Measurements from ENCODE around the gene IGFALS.
"Not testable (repeated sequence)": the region's sequence is repeated elsewhere in the genome, so short reads cannot be mapped to it uniquely, and the experiment has no call there.

The IGFALS gene

DNA sequence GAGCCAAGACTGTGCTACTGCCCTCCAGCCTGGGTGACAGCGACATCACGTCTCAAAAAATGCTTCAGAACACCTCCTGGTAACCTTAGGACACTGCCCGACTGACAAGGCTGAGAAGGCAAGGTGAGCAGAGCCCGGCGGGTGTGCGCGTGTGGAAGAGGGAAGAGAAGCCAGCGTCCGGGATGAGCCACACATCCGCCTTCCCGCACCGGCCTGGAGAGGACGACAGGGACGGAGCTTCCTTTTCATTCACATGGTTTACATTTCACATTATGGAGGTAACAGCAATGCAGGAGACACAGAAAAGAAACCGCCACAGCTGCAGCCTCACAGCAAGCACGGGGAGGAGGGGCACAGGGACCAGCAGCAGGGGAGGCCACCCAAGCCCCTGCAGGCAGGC lies 16.6 kb upstream of the IGFALS start:
- H3K4me3 ChIP-seq, result no peak overlapping the region
- no peaks in the 10 kb centered on the region for H3K9me3 ChIP-seq
- H3K27me3 ChIP-seq (ENCODE audit: low read depth), result no peaks in the 10 kb centered on the region
- no peaks in the 10 kb centered on the region for H3K4me1 ChIP-seq
- in situ Hi-C loops (cut with MboI; ENCODE audit: low sequenced_read_pairs), result no loop called here
- peaks cover 22% of the 10 kb centered on the region for H3K36me3 ChIP-seq (replicated peaks)
- no peak for DNase-seq (ENCODE audit: low spot score in 2 of 2)

DNA sequence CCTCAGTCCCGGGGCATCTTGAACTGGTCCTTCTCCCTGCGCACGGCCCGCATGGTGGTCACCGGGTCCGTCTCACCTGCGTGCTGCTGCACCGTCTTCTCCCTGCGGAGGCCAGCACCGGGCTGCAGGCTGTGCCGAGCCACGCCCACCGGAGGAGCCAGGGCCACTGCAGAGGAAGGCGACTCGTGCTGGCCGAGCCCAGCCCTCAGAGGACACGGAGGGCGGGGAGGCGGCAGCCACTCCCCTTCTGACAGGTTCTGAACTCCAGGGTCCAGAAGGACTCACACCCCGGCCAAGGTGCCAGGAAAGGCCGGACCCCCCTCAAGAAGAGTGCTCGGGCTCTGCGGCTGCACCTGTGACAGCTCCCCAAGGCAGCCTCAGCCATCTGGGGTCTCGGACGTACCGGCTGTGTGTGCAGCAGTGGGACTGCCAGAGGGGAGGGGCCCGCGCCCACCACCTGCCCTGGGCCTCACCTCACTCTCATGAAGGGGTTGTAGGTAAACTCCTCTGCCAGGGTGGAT lies 15.8 kb upstream of the IGFALS start:
- peaks cover 22% of the 10 kb centered on the region for H3K36me3 ChIP-seq (replicated peaks)
- no peak for DNase-seq (ENCODE audit: low spot score in 2 of 2)

DNA sequence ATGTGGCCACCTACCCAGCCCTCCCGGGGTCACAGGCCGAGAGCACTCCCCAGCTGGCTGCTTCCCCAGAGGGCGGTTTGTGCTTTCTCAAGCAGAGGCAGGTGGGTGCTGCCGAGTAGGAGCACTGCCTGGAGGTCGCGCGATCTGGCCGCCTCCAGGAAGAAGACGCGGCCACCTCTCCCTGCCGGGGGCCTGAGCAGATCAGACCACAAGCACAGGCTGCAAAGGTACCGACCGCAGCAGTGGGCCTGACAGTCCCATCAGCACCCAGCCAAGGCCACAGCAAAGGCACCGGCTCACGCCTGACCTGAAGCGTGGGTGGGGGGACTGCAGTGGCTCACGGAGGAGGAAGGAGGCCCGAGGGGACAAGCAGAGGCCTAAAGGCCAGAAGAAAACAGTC lies 15.2 kb upstream of the IGFALS start:
- no peaks in the 10 kb centered on the region for H3K27me3 ChIP-seq (ENCODE audit: low read depth)
- H3K9me3 ChIP-seq, result no peaks in the 10 kb centered on the region
- H3K4me3 ChIP-seq, result no peak overlapping the region
- no peak for DNase-seq (ENCODE audit: low spot score in 2 of 2)
- H3K4me1 ChIP-seq, result no peaks in the 10 kb centered on the region
- in situ Hi-C loops (cut with MboI; ENCODE audit: low sequenced_read_pairs), result no loop called here
- peaks cover 22% of the 10 kb centered on the region for H3K36me3 ChIP-seq (replicated peaks)

More for the DNA sequence above, 15.8 kb upstream of the IGFALS start:
- in situ Hi-C loops (cut with MboI; ENCODE audit: low sequenced_read_pairs), result no loop called here
- Histone ChIP-seq H3K9me3 (no peaks in the 10 kb centered on the region), H3K4me3 (no peak overlapping the region), H3K27me3 (ENCODE audit: low read depth) (no peaks in the 10 kb centered on the region), H3K4me1 (no peaks in the 10 kb centered on the region)

DNA sequence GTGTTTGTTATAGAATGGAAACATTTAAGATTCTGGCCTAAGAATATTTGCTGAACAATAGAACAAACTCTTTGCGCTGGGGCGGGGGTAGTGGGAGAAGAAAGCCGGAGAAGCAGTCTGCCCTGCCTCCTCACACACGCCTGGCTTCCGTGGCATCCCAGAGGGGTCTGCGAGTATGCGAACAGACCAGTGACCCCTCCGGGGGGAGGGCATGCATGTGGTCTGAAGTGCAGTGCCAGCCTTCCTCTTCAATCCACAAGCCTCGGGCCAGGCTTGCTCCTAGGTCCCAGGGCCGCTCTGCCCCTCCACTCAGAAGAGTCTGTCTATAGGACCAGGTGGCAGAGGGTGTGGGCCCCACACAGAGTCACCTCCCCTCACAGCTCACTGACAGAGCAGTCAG lies 14.1 kb upstream of the IGFALS start:
- no peak for DNase-seq (ENCODE audit: low spot score in 2 of 2)
- in situ Hi-C loops (cut with MboI; ENCODE audit: low sequenced_read_pairs), result no loop called here
- Histone ChIP-seq H3K9me3 (no peaks in the 10 kb centered on the region), H3K4me1 (no peaks in the 10 kb centered on the region), H3K4me3 (no peak overlapping the region), H3K36me3 (replicated peaks) (peaks cover 22% of the 10 kb centered on the region), H3K27me3 (ENCODE audit: low read depth) (no peaks in the 10 kb centered on the region)

DNA sequence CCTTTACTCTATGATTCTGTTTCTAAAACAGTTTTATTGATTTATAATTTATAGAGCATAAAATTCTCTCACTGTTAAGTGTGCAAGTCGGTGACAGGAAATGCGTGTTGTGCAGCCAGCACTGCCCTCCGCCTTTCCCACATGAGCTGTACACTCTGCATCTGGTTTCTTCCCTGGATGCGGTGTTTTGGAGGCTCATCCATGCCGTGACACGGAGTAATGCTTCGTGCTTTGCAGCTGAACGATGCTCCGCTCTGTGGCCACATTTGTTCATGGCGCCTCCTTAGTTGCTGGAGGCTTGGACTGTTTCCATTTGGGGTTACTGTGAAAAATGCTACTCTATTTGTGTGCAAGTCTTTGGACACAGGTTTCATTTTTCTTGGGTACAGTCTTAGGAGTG lies 7.2 kb upstream of the IGFALS start:
- Histone ChIP-seq H3K27me3 (ENCODE audit: low read depth) (no peaks in the 10 kb centered on the region), H3K4me3 (no peak overlapping the region), H3K4me1 (no peaks in the 10 kb centered on the region), H3K9me3 (peaks cover 16% of the 10 kb centered on the region), H3K36me3 (replicated peaks) (no peaks in the 10 kb centered on the region)
- in situ Hi-C loops (cut with MboI; ENCODE audit: low sequenced_read_pairs), result no loop called here
- DNase-seq (ENCODE audit: low spot score in 2 of 2), result no peak

DNA sequence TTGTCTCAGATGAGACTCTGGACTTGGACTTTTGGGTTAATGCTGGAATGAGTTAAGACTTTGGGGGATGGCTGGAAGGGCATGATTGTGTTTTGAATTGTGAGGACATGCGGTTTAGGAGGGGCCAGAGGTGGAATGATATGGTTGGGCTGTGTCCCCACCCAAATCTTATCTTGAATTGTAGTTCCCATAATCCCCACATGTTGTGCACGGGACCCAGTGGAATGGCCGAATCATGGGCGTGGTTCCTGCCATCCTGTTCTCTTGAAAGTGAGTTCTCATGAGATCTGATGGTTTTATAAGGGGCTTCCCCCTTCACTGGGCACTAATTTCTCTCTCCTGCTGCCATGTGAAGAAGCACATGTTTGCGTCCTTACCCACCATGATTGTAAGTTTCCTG lies 5.8 kb upstream of the IGFALS start:
- DNase-seq (ENCODE audit: low spot score in 2 of 2); in situ Hi-C loops (cut with MboI; ENCODE audit: low sequenced_read_pairs); H3K27me3 ChIP-seq (ENCODE audit: low read depth); H3K4me1 ChIP-seq; H3K36me3 ChIP-seq (replicated peaks); H3K4me3 ChIP-seq: not testable (repeated sequence)
- H3K9me3 ChIP-seq, result peaks cover 16% of the 10 kb centered on the region

DNA sequence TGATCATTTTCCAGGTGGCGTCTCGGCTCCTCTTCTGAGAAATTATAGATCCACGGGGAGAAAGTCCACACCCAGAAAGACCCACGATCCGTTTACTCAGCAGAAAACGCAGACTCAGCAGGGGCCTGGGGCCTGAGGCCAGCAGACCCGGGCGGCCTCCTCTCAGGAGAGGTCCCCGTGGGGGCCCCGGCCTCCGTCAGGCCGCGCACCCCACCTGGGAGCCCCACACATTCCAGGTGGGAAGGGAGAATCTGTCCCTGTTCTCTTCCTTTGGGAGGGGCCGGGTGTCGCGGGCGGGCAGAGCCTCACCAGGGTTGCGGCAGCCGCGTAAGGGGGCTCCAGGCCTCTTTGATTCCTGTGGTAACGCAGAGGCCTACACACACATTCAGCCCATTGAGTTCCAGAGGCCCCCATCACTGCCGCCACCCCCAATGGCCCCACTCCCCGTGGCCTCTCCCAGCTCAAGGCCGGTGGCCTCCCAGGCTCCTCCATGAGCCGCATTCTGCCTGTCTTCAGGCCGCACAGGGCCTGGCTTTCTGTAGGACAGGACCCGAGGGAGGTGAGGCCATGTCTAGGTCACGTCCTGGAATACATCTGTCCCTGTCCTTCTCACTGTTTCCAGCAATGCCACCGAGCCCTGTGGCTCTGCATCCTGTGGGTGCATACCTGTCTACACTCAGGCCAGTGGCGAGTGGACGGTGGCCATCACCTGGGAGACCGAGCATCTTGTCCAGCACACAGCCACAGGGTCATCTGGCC lies 1.6 kb upstream of the IGFALS start:
- no peak for DNase-seq (ENCODE audit: low spot score in 2 of 2)
- in situ Hi-C loops (cut with MboI; ENCODE audit: low sequenced_read_pairs), result no loop called here
- H3K36me3 ChIP-seq (replicated peaks), result no peaks in the 10 kb centered on the region; the same call in 1 of the 2 replicates
- H3K9me3 ChIP-seq, result peaks cover 13% of the 10 kb centered on the region
- H3K4me1 ChIP-seq, result no peaks in the 10 kb centered on the region
- no peaks in the 10 kb centered on the region for H3K27me3 ChIP-seq (ENCODE audit: low read depth)
- no peak overlapping the region for H3K4me3 ChIP-seq

DNA sequence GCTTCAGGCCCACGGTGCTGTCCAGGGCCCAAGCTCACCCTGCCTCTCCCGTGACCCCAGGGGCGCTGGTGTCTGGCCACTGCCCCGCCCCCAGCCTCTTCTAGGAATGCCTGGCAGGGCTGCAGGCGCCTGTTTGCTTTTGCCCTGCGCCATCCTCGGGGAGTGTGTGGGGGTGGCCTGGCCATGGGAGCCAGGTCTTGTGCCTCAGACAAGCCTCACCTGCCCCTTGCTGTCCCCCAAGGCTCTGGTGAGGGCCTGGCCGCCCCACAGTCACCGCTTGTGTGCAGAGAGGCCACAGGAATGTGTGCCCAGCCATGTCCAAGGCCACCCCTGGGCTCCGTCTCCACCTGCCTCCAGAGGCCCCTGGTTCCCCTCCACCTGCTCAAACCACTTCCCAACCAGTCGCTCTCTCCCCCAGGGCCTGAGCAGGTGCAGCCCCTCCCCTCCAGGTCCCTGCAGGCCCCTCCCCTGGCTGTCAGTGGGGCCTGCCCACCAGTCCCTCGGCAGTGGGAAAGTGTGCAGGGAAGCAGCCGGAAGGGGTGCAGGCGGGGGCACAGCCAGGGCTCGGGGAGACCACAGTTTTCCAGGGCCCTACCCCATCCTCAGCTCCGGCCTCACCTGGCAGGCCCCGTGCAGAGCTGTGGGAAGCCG lies 841 bp upstream of the IGFALS start:
- DNase-seq (ENCODE audit: low spot score in 2 of 2), result no peak
- in situ Hi-C loops (cut with MboI; ENCODE audit: low sequenced_read_pairs), result no loop called here

DNA sequence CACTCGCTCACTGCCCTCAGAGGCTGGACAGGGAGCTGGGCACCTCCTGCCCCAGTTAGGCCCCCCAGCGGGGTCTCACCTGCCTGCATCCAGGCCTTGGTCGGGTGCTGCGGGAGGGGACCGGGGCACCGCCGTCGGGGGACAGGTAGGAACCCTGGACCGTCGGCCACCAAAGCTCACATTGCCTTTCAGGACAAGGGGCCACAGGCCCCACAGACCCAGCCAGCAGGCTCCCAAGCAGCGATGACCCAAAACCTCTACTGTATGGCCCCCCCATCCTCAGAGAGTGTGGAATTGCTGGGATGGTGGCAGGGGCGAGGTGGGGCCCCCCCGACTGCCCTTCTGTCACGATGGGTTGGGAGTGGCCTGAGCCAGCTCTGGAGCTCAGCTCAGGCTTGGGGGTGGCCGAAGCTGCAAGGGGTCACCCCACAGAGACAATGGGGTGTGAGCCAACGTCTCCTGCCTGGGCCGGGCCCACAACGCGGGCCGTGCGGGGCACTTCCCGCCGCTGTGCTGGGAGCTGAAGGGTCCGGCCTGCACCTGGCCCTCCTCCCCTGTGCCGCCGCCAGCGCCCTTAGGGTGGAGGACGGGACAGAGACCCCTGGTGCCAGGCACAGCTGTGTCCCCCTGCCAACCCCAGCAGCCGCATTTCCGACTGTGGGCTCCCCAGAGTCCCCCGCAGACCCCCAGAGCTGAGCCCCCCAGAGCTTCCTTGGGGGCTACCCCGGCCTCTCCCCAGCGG lies 498 bp downstream of the IGFALS start:
- in situ Hi-C loops (cut with MboI; ENCODE audit: low sequenced_read_pairs), result no loop called here

More for the DNA sequence above, 841 bp upstream of the IGFALS start:
- Histone ChIP-seq H3K9me3 (peaks cover 10% of the 10 kb centered on the region), H3K4me1 (no peaks in the 10 kb centered on the region), H3K27me3 (ENCODE audit: low read depth) (no peaks in the 10 kb centered on the region), H3K36me3 (replicated peaks) (no peaks in the 10 kb centered on the region; the same call in 1 of the 2 replicates), H3K4me3 (no peak overlapping the region)

DNA sequence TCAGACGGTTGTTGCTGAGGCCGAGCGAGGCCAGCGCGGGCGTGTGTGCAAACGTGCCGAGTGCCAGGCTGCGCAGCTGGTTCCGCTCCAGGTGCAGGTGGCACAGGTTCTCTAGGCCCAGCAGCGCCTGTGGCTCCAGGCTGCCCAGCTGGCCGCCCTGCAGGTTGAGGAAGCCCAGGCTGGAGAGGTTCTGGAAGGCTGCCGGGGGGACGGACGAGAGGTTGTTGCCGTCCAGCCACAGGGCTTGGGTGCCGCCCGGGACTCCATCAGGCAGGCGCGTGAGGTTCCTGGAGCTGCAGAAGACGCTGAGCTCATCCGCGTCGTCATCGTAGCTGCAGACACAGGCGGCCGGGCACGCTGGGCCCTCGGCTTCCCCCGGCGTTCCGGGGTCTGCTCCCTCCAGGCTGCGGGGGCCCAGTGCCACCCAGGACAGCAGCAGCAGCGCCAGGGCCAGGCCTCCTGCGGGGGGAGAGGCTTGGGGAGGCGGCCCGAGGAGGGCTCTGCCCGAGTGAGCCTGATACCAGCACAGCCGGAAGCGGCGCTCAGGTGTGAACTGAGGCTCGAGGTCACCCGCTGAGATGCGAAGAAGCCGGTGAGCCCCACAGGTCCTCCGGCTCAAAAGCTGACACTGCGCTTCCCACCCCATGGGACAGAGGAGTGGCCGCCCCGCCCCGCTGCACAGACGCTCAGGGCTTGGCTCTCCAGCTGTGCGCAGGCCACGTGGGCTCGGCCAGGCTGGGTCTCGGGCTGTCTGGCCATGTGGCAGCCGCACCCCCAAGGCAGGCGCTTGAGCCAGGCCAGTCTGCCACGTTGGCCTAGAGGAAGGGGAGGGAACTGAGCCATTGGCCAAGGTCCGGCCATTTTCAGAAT lies 1.3 kb downstream of the IGFALS start:
- no peaks in the 10 kb centered on the region for H3K4me1 ChIP-seq
- no peak overlapping the region for H3K4me3 ChIP-seq
- H3K27me3 ChIP-seq (ENCODE audit: low read depth), result no peaks in the 10 kb centered on the region
- DNase-seq (ENCODE audit: low spot score in 2 of 2), result no peak
- in situ Hi-C loops (cut with MboI; ENCODE audit: low sequenced_read_pairs), result no loop called here
- H3K9me3 ChIP-seq, result no peaks in the 10 kb centered on the region
- H3K36me3 ChIP-seq (replicated peaks), result peaks cover 6% of the 10 kb centered on the region; the same call in 1 of the 2 replicates

More for the DNA sequence above, 498 bp downstream of the IGFALS start:
- Histone ChIP-seq H3K27me3 (ENCODE audit: low read depth) (no peaks in the 10 kb centered on the region), H3K4me3 (no peak overlapping the region), H3K4me1 (no peaks in the 10 kb centered on the region), H3K36me3 (replicated peaks) (peaks cover 6% of the 10 kb centered on the region; the same call in 1 of the 2 replicates), H3K9me3 (peaks cover 2% of the 10 kb centered on the region)
- DNase-seq (ENCODE audit: low spot score in 2 of 2), result no peak

DNA sequence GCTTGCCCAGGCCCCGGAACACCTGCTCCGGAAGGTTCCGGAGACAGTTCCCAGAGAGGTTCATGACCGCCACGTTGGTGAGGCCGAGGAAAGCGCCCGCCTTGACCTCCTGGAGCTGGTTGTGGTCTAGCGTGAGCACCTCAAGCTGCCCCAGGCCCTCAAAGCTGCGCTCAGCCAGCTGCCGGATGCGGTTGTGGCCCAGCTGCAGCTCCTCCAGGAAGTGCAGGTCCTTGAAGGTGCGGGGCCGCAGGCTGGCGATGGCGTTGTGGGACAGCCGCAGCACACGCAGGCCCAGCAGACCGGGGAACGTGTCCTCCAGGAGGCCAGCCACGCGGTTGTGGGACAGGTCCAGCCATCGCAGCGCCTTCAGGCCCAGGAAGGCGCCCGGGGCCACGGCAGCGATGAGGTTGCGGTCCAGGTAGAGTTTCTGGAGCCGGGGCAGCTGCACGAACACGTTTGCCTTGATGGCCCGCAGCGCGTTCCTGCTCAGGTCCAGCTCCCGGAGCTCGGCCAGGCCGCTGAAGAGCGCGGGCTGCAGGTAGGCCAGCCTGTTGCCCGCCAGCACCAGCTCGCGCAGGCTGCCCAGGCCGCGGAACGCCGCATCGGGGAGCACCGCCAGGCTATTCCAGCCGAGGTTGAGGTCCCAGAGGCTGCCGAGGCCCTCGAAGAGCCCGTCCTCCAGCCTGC lies 2.1 kb downstream of the IGFALS start:
- Histone ChIP-seq H3K9me3 (no peaks in the 10 kb centered on the region), H3K36me3 (replicated peaks) (peaks cover 6% of the 10 kb centered on the region; the same call in 1 of the 2 replicates), H3K27me3 (ENCODE audit: low read depth) (no peaks in the 10 kb centered on the region), H3K4me1 (no peaks in the 10 kb centered on the region), H3K4me3 (no peak overlapping the region)
- DNase-seq (ENCODE audit: low spot score in 2 of 2), result no peak
- in situ Hi-C loops (cut with MboI; ENCODE audit: low sequenced_read_pairs), result no loop called here

DNA sequence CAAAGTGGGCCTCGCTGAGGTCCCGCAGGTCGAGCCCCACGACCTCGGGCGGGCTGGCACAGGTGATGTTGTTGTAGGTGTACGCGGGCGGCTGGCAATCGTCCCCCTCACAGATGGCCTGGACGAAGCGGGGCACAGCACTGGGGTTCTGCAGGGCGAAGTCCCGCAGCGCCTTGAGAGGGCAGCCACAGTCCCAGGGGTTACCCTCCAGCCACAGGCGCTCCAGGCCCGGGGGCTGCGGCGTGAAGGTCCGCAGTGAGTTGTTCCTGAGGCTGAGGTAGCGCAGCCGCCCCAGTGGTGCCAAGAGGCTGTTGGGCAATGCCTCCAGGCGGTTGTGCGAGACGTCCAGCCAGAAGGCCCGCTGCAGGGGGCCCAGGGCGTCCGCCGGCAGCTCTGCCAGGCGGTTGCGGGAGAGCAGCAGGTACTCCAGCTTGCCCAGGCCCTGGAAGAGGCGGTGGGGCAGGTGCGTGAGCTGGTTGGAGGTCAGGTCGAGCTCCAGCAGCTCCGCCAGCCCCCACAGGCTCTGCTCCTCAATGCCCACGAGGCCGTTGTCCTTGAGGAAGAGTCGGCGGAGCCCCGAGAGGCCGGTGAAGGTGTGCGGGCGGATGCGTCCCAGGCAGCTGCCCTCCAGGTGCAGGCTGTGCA lies 2.8 kb downstream of the IGFALS start:
- peaks cover 6% of the 10 kb centered on the region; the same call in 1 of the 2 replicates for H3K36me3 ChIP-seq (replicated peaks)
- H3K4me1 ChIP-seq, result no peaks in the 10 kb centered on the region
- H3K27me3 ChIP-seq (ENCODE audit: low read depth), result no peaks in the 10 kb centered on the region
- no peak overlapping the region for H3K4me3 ChIP-seq
- in situ Hi-C loops (cut with MboI; ENCODE audit: low sequenced_read_pairs), result no loop called here
- H3K9me3 ChIP-seq, result no peaks in the 10 kb centered on the region
- DNase-seq (ENCODE audit: low spot score in 2 of 2), result no peak
